GM21786 (cell line): ENCODE measurements around the gene NOXO1.

ENCODE experiments used
- ATAC-seq: cut with Tn5 transposase; IDR thresholded peaks from one replicate; pipeline ENCODE4 v1.9.1; 2021; ENCODE audit not compliant: unreplicated experiment

Gene NOXO1

GRCh38 chr16:1980030-1980769 lies 1.1 kb downstream of the NOXO1 start:
- ATAC-seq = no peak

- ATAC-seq = no peak
These were observed 1.8 kb downstream of the NOXO1 start for GRCh38 chr16:1979271-1980029.

- no peak for ATAC-seq
These were observed 2.7 kb downstream of the NOXO1 start for GRCh38 chr16:1978476-1979120.

GRCh38 chr16:1977875-1978268 lies 3.4 kb downstream of the NOXO1 start:
- no peak for ATAC-seq

- no peak for ATAC-seq
These were observed 4.1 kb downstream of the NOXO1 start for GRCh38 chr16:1976951-1977874.

GRCh38 chr16:1976216-1976520 lies 5.1 kb downstream of the NOXO1 start:
- ATAC-seq = no peak

GRCh38 chr16:1975432-1976215 lies 5.6 kb downstream of the NOXO1 start:
- ATAC-seq = no peak

GRCh38 chr16:1974157-1975070 lies 6.9 kb downstream of the NOXO1 start:
- ATAC-seq = no peak

GRCh38 chr16:1973461-1974156 lies 7.7 kb downstream of the NOXO1 start:
- no peak for ATAC-seq

- no peak for ATAC-seq
These were observed 8.8 kb downstream of the NOXO1 start for GRCh38 chr16:1972490-1972877.

- peak; percentile 81 for ATAC-seq
These were observed 9.3 kb downstream of the NOXO1 start, which contains the start of gene TBL3 for GRCh38 chr16:1971796-1972489. Gene TBL3 (plus strand): TSS chr16:1972053. CDS start chr16:1972165, 112 bp downstream.

GRCh38 chr16:1968146-1968953 lies 12.9 kb downstream of the NOXO1 start:
- ATAC-seq = no peak

GRCh38 chr16:1966460-1966859 lies 14.8 kb downstream of the NOXO1 start, which contains the start of gene RNF151:
Gene RNF151 (plus strand): TSS chr16:1966856. CDS start chr16:1966882, 26 bp downstream.
- no peak for ATAC-seq

- no peak for ATAC-seq
These were observed 15.8 kb downstream of the NOXO1 start for GRCh38 chr16:1965396-1966001.

GRCh38 chr16:1964506-1965395 lies 16.5 kb downstream of the NOXO1 start, which contains the start of gene RPS2:
Gene RPS2 (minus strand): TSS chr16:1964826. CDS start chr16:1964625, 201 bp downstream.
- peak; percentile 77 for ATAC-seq
